GM13976 (cell line): ENCODE measurements around the gene LRRC74A.

Source experiments
- DNase-seq: peaks from one replicate; pipeline ENCODE4 v3.0.0; 2012; ENCODE audit warnings: low spot score
- in situ Hi-C: fragments of 300-500 bp; cut with MboI; formaldehyde crosslinking; loops from one replicate; pipeline ENCODE4 v1.12.0; 2022; ENCODE audit warnings: low sequenced_read_pairs, mixed read lengths, inconsistent platforms; ENCODE audit not compliant: unreplicated experiment
- TF ChIP-seq, protein P1 (sequence below): IDR thresholded peaks from 2 replicates; pipeline ENCODE4 v1.5.1; 2012; ENCODE audit warnings: borderline replicate concordance, mild to moderate bottlenecking; ENCODE audit not compliant: insufficient read depth; ENCODE audit errors: extremely low read depth, missing control alignments, control extremely low read depth

LRRC74A gene

DNA sequence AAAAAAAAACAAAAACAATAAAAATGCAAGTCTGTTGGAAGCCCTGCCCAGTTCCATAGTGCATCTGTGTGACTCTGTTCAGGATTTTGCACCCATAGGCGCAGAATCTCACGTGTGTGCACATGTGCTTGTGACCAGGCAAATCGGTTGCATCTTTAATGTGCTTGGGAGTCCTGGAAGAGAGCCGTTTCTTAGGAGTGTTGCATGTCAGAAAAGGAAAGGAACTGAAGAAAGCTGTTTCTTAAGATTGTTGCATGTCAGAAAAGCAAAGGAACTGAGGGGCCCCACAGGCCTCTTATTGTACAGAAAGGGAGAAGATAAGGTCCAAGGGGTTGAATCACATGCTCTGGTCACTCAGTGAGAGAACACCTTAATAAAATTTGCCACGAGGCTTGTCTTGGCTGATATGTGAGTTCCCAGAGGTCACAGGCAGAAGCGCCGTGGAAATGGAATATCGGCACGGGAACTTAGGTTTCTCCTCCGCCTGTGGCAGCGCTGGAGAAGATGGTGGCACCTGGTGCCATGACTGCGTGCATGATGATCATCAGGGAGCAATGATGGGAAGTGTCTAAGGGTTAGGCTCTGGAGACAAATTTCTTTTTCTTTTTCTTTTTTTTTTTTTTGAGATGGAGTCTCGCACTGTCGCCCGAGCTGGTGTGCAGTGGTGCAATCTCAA lies 90.0 kb downstream of the LRRC74A start:
- no peak for DNase-seq
- TF ChIP-seq, protein P1, sequence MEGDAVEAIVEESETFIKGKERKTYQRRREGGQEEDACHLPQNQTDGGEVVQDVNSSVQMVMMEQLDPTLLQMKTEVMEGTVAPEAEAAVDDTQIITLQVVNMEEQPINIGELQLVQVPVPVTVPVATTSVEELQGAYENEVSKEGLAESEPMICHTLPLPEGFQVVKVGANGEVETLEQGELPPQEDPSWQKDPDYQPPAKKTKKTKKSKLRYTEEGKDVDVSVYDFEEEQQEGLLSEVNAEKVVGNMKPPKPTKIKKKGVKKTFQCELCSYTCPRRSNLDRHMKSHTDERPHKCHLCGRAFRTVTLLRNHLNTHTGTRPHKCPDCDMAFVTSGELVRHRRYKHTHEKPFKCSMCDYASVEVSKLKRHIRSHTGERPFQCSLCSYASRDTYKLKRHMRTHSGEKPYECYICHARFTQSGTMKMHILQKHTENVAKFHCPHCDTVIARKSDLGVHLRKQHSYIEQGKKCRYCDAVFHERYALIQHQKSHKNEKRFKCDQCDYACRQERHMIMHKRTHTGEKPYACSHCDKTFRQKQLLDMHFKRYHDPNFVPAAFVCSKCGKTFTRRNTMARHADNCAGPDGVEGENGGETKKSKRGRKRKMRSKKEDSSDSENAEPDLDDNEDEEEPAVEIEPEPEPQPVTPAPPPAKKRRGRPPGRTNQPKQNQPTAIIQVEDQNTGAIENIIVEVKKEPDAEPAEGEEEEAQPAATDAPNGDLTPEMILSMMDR = no peak
- in situ Hi-C loops = loop anchor here (10.0 kb wide), 1 partner anchor 149 kb away; no protein-coding TSS in a partner anchor

DNA sequence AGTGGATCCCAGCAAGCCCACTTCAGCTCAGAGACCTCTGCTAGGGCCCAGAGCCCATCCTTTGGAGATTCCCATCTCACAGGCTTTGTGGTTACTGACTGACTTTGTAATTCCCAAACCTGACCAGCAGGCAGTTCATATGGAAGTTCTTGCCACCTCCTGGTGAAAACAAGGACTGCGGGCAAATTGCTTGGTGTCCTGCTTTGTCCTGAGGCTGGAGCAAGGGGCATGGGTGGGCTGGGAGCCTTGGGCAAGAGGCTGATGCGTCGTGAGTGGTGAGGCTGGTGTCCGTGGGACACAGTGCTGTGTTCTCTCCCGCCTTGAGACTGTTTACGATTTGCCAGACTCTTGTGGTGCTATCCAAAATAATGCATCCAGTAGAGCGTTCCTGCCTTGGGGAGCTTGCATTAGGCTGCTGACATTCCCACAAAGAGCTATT lies 91.0 kb downstream of the LRRC74A start:
- in situ Hi-C loops = loop anchor here (10.0 kb wide), 1 partner anchor 148 kb away; no protein-coding TSS in a partner anchor
- TF ChIP-seq, protein P1 = no peak
- no peak for DNase-seq

GRCh38 chr14:76917745-76918255 lies 91.6 kb downstream of the LRRC74A start:
- TF ChIP-seq, protein P1 = no peak
- in situ Hi-C loops = loop anchor here (10.0 kb wide), 1 partner anchor 147 kb away; no protein-coding TSS in a partner anchor
- no peak for DNase-seq

DNA sequence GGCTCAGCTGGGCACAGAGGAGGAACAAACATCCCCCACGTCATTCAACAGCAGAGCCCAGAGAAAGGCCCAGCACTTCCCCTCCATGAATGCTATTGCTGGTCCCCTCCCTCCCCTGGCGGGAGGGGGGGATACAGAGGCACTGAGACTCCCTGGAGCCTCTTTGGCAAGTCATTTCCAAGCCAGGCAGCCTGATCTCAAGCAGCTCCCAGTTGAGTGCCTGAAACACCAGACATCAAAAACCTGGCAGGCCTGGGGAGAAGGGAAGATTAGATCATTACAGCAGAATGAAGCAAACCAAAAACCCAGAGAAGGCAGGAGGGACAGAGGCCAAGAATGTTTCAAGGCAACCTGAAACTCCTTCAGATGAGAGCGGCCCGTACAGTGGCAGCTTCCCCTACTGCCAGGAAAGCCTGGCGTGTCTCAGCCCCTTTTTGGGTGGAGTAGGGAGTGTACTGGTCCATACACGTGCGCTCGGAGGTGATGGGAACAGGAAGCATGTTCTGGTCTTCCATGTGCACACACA lies 92.1 kb downstream of the LRRC74A start:
- TF ChIP-seq, protein P1 = no peak
- in situ Hi-C loops = loop anchor here (10.0 kb wide), 1 partner anchor 146 kb away; no protein-coding TSS in a partner anchor
- DNase-seq = no peak

DNA sequence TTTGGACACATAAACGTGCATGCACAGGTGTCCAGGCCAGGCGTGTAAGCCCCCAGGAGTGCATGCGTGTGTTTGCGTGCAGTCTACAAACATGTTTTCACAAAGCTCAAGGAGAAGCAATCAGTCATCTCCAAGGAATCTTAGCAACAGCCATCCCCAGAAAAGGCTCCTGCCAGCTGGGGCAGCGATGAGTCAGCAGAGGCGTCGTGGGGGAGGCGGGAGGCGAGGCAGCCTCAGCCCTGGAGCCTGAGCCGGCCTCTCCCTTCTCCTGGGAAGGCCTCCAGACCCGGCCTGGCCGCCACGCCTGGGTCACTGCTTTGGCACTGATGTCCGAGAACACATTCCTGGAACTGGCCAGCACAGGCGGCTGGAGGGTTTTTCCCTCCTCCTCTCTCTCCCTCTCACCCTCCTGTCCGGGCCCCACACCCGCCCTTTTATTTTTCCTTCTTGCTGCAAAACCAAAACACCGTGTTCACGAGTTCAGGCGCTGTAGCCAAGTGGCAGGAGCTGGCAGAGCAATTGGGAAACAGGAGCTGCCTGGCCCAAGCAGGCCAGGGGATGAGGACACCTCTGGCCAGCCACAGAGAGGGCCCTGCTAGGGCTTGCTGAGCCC lies 92.7 kb downstream of the LRRC74A start:
- in situ Hi-C loops = loop anchor here (10.0 kb wide), 1 partner anchor 146 kb away; no protein-coding TSS in a partner anchor
- no peak for DNase-seq
- TF ChIP-seq, protein P1 = no peak
